HCT116 (cell line): ENCODE measurements around the gene RHPN2. TPM values are rescaled to one million over a fixed set of nuclear protein-coding genes. Genes with fewer than 3 reads are reported as not detected.

Experiments
- ATAC-seq: fragments of 200-7000 bp; cut with Tn5 transposase; 2 replicates; pipeline ENCODE4 v1.9.1; 2020; ENCODE audit warnings: mild to moderate bottlenecking, moderate library complexity
- BruUV-seq: library from RNA; stranded (reverse); fragments of 400-500 nt; replicated peaks from 2 replicates; lab custom pipeline; 2021; lab: Mats Ljungman, UMichigan
- CTCF ChIA-PET: fragments of 300-600 bp; sonication (Branson Sonifier 250); formaldehyde crosslinking; loops from one replicate; lab custom pipeline; 2021; ENCODE audit warnings: antibody characterized with exemption; lab: Charles Lee
- POLR2A ChIA-PET: fragments of 300-600, 350-600 bp; sonication (Branson Sonifier 250); formaldehyde crosslinking; loops from one replicate; lab custom pipeline; 2021; ENCODE audit warnings: antibody characterized with exemption; lab: Charles Lee
- RAD21 ChIA-PET, 2 experiments: fragments of 300-600 bp; sonication (Branson Sonifier 250); formaldehyde crosslinking; loops; one replicate each; lab custom pipeline; 2023; ENCODE audit warnings: low total read pairs in 2 of 2; ENCODE audit not compliant: uncharacterized antibody in 2 of 2, unreplicated experiment in 2 of 2, low non-redundant PET in 1 of 2; lab: Charles Lee
- DNase-seq: peaks from one replicate; pipeline ENCODE4 v3.0.0-alpha.2; 2010; ENCODE audit warnings: low read depth, low spot score
- H2AFZ ChIP-seq: fragments of 200-600 bp; shearing (Covaris generic), sonication (generic); 2 replicates; pipeline ENCODE4 v1.6.1; 2017; ENCODE audit warnings: low read depth, mixed run types, mixed read lengths, antibody characterized with exemption, low read length; ENCODE audit not compliant: poor library complexity, severe bottlenecking
- H3K27ac ChIP-seq: 2 replicates; pipeline ENCODE4 v1.5.1; 2012; ENCODE audit warnings: low read depth, low read length
- H3K27me3 ChIP-seq: fragments of 200-600 bp; sonication (generic); 2 replicates; pipeline ENCODE4 v1.6.1; 2016; ENCODE audit warnings: mixed run types, low read length, mixed read lengths; ENCODE audit not compliant: insufficient read depth
- H3K36me3 ChIP-seq, 2 experiments: fragments of 200-500 bp in 1 of 2; fragments of 200-600 bp in 1 of 2; sonication (Bioruptor generic) in 1 of 2; sonication (generic) in 1 of 2; 2 replicates each; pipeline versions ENCODE4 v1.5.1 to v1.6.1; 2014 to 2016; ENCODE audit warnings: low read length in 2 of 2, inconsistent platforms in 1 of 2, mixed read lengths in 1 of 2, mixed run types in 1 of 2; ENCODE audit not compliant: insufficient read depth in 2 of 2, control insufficient read depth in 1 of 2
- H3K4me1 ChIP-seq, 2 experiments: fragments of 200-600 bp in 1 of 2; sonication (generic) in 1 of 2; 2 replicates each; pipeline versions ENCODE4 v1.5.1 to v1.6.1; 2012 to 2017; ENCODE audit warnings: low read length in 2 of 2, inconsistent platforms in 1 of 2, mild to moderate bottlenecking in 1 of 2, mixed read lengths in 1 of 2, mixed run types in 1 of 2, moderate library complexity in 1 of 2; ENCODE audit not compliant: insufficient read depth in 2 of 2, control insufficient read depth in 1 of 2
- H3K4me2 ChIP-seq: fragments of 200-600 bp; sonication (generic); 2 replicates; pipeline ENCODE4 v1.6.1; 2017; ENCODE audit warnings: mixed run types, low read length, mixed read lengths
- H3K4me3 ChIP-seq, 2 experiments: fragments of 200-600 bp in 1 of 2; sonication (generic) in 1 of 2; replicated peaks in 1 of 2; 2 replicates each; pipeline ENCODE4 v1.5.1; 2011 to 2016; ENCODE audit warnings: low read length in 2 of 2, control low read depth in 1 of 2, low read depth in 1 of 2, mild to moderate bottlenecking in 1 of 2, mixed read lengths in 1 of 2, mixed run types in 1 of 2
- H3K79me2 ChIP-seq: fragments of 200-600 bp; sonication (generic); 2 replicates; pipeline ENCODE4 v1.6.1; 2017; ENCODE audit warnings: mild to moderate bottlenecking, mixed run types, low read length, moderate library complexity, mixed read lengths; ENCODE audit not compliant: insufficient read depth
- H3K9ac ChIP-seq: fragments of 200-600 bp; sonication (generic); 2 replicates; pipeline ENCODE4 v1.6.1; 2016; ENCODE audit warnings: low read length, mixed read lengths
- H3K9me2 ChIP-seq: fragments of 200-600 bp; sonication (generic), shearing (Covaris generic); 2 replicates; pipeline ENCODE4 v1.6.1; 2017; ENCODE audit warnings: mixed run types, mild to moderate bottlenecking, moderate library complexity; ENCODE audit not compliant: insufficient read depth
- H3K9me3 ChIP-seq, 2 experiments: fragments of 200-500 bp in 1 of 2; fragments of 200-600 bp in 1 of 2; sonication (Bioruptor generic) in 1 of 2; sonication (generic) in 1 of 2; 2 replicates each; pipeline ENCODE4 v1.6.1; 2014 to 2017; ENCODE audit warnings: low read length in 2 of 2, mixed read lengths in 2 of 2, inconsistent platforms in 1 of 2, low read depth in 1 of 2, mild to moderate bottlenecking in 1 of 2, mixed run types in 1 of 2, moderate library complexity in 1 of 2; ENCODE audit not compliant: control insufficient read depth in 1 of 2, insufficient read depth in 1 of 2
- H4K20me1 ChIP-seq: fragments of 200-600 bp; sonication (generic), shearing (Covaris generic); 2 replicates; pipeline ENCODE4 v1.6.1; 2017; ENCODE audit warnings: mixed run types, mild to moderate bottlenecking, moderate library complexity; ENCODE audit not compliant: insufficient read depth
- ATF3 ChIP-seq: IDR thresholded peaks from 2 replicates; pipeline ENCODE4 v1.6.1; 2012
- CBX3 ChIP-seq: IDR thresholded peaks from 2 replicates; pipeline ENCODE4 v1.6.1; 2012; ENCODE audit warnings: low read depth
- CEBPB ChIP-seq: IDR thresholded peaks from 2 replicates; pipeline ENCODE4 v1.6.1; 2012; ENCODE audit warnings: low read depth
- CTCF ChIP-seq, 3 experiments: fragments of 200-600 bp in 1 of 3; sonication (generic) in 1 of 3; IDR thresholded peaks in 2 of 3; conservative IDR thresholded peaks in 1 of 3; 2 replicates each; pipeline ENCODE4 v1.5.1; 2012 to 2017; ENCODE audit warnings: low read depth in 2 of 3, low read length in 2 of 3, antibody characterized with exemption in 1 of 3, borderline replicate concordance in 1 of 3, control low read depth in 1 of 3, mild to moderate bottlenecking in 1 of 3, mixed read lengths in 1 of 3, mixed run types in 1 of 3, moderate library complexity in 1 of 3; ENCODE audit not compliant: insufficient read depth in 1 of 3
- EGR1 ChIP-seq: IDR thresholded peaks from 2 replicates; pipeline ENCODE4 v1.6.1; 2012; ENCODE audit warnings: low read depth
- EZH2 ChIP-seq: fragments of 200-600 bp; sonication (generic); IDR thresholded peaks from 2 replicates; pipeline ENCODE4 v1.6.1; 2017; ENCODE audit warnings: antibody characterized with exemption, mixed run types
- EZH2phosphoT487 ChIP-seq: fragments of 200-600 bp; IDR thresholded peaks from 2 replicates; pipeline ENCODE4 v1.6.1; 2018; ENCODE audit warnings: antibody characterized with exemption, borderline replicate concordance
- JUND ChIP-seq: IDR thresholded peaks from 2 replicates; pipeline ENCODE4 v1.6.1; 2012
- POLR2A ChIP-seq: IDR thresholded peaks from 2 replicates; pipeline ENCODE4 v1.7.0; 2011; ENCODE audit warnings: borderline replicate concordance; ENCODE audit not compliant: insufficient read depth, insufficient read length; ENCODE audit errors: extremely low read depth
- POLR2AphosphoS5 ChIP-seq: IDR thresholded peaks from 2 replicates; pipeline ENCODE4 v1.6.1; 2011; ENCODE audit warnings: mild to moderate bottlenecking, low read depth, low read length, moderate library complexity
- RAD21 ChIP-seq: IDR thresholded peaks from 2 replicates; pipeline ENCODE4 v1.6.1; 2012; ENCODE audit warnings: low read depth, mild to moderate bottlenecking
- REST ChIP-seq: IDR thresholded peaks from 2 replicates; pipeline ENCODE4 v1.6.1; 2012; ENCODE audit warnings: low read depth
- SIN3A ChIP-seq: IDR thresholded peaks from 2 replicates; pipeline ENCODE4 v1.6.1; 2012; ENCODE audit warnings: low read depth
- SP1 ChIP-seq: IDR thresholded peaks from 2 replicates; pipeline ENCODE4 v1.6.1; 2012; ENCODE audit warnings: low read depth
- YY1 ChIP-seq: IDR thresholded peaks from 2 replicates; pipeline ENCODE4 v1.6.1; 2011; ENCODE audit warnings: low read length, low read depth, moderate library complexity, mild to moderate bottlenecking; ENCODE audit not compliant: insufficient replicate concordance; ENCODE audit errors: extremely low read depth
- ZBTB33 ChIP-seq: IDR thresholded peaks from 2 replicates; pipeline ENCODE4 v1.6.1; 2011; ENCODE audit warnings: mild to moderate bottlenecking, low read length, moderate library complexity; ENCODE audit not compliant: insufficient replicate concordance; ENCODE audit errors: extremely low read depth
- ZFX ChIP-seq: fragments of 450-650 bp; IDR thresholded peaks from 2 replicates; pipeline ENCODE4 v1.6.1; 2017
- ZNF274 ChIP-seq: fragments of 200-500 bp; sonication (Bioruptor generic); IDR thresholded peaks from 2 replicates; pipeline ENCODE4 v1.6.1; 2014; ENCODE audit warnings: mild to moderate bottlenecking, low read depth, low read length, inconsistent platforms
- intact Hi-C: fragments of 100-400 bp; cut with micrococcal nuclease; formaldehyde crosslinking; loops from 2 replicates; pipeline ENCODE4 v1.10.0; 2022
- total RNA-seq: library from RNA; stranded (reverse); gene quantifications from one replicate; pipeline ENCODE4 v1.2.1, GENCODE V29; 2021; ENCODE audit not compliant: unreplicated experiment

RHPN2 gene
- total RNA-seq, 1 experiment from 2014 or later = 33.3 TPM

- H2AFZ ChIP-seq = no peak overlapping the region
- H4K20me1 ChIP-seq = no peaks in the 10 kb centered on the region; the same call in 1 of the 2 replicates
- BruUV-seq = no TSS peak
- no peak overlapping the region for H3K9ac ChIP-seq
- no peaks in the 10 kb centered on the region for H3K9me2 ChIP-seq
- H3K4me2 ChIP-seq = no peak overlapping the region
- H3K79me2 ChIP-seq = peaks cover 28% of the 10 kb centered on the region
- TF ChIP-seq ZBTB33 (no peak), SIN3A (no peak), CEBPB (no peak), CBX3 (no peak), EZH2 (no peak), ZNF274 (no peak), ZFX (no peak), ATF3 (no peak), REST (no peak), SP1 (no peak), JUND (no peak), POLR2A (no peak), EZH2phosphoT487 (no peak), EGR1 (no peak), CTCF (IDR thresholded peaks at IDR 0.05 in 2 of 3, conservative IDR thresholded peaks at IDR 0.05 in 1 of 3; ENCODE audit: borderline replicate concordance in 1 of 3, insufficient read depth in 1 of 3, low read depth in 2 of 3, low read length in 2 of 3) (no peak), YY1 (no peak), POLR2AphosphoS5 (no peak), RAD21 (no peak)
- no peaks in the 10 kb centered on the region for H3K9me3 ChIP-seq
- ATAC-seq = no peak
- DNase-seq = no peak
- ChIA-PET POLR2A (interaction anchor here (1.7 kb wide), 1 partner anchor 19 kb away, joined by 7 read pairs; no protein-coding TSS in a partner anchor), CTCF (no interaction called here), RAD21 (no interaction called here)
- intact Hi-C loops = no loop called here
- no peak overlapping the region for H3K27ac ChIP-seq
- H3K4me1 ChIP-seq = peaks cover 24 to 48% of the 10 kb centered on the region in 2 experiments
- H3K36me3 ChIP-seq = no peaks in the 10 kb centered on the region
- H3K27me3 ChIP-seq = no peaks in the 10 kb centered on the region
- H3K4me3 ChIP-seq = no peak overlapping the region
Measured at GRCh38 chr19:33066543-33066942, 1.9 kb upstream of the RHPN2 start.
